Stimulated activated memory B cell treated with anti-CD40 and anti-IgM and Interleukin-4, amounts not matched to agents 10 μg/mL and 1 μg/mL and 100 μg/mL, for 72 hours (primary cell): ENCODE results near the gene ZNF518A.

ENCODE experiments used
- ATAC-seq: fragments of 150-1000 bp; cut with Tn5 transposase; 2 replicates; pipeline ENCODE4 v1.10.0; 2021
- H3K27ac Mint-ChIP-seq: one replicate; pipeline ENCODE4 v1.8.0; 2022; ENCODE audit warnings: mild to moderate bottlenecking, mixed read lengths
- H3K27me3 Mint-ChIP-seq: one replicate; pipeline ENCODE4 v1.8.0; 2022; ENCODE audit warnings: mixed read lengths
- H3K36me3 Mint-ChIP-seq: one replicate; pipeline ENCODE4 v1.8.0; 2022; ENCODE audit warnings: mixed read lengths
- H3K4me1 Mint-ChIP-seq: one replicate; pipeline ENCODE4 v1.8.0; 2022; ENCODE audit warnings: mixed read lengths
- H3K4me3 Mint-ChIP-seq: one replicate; pipeline ENCODE4 v1.8.0; 2022; ENCODE audit warnings: mild to moderate bottlenecking, moderate library complexity, mixed read lengths
- H3K9me3 Mint-ChIP-seq: one replicate; pipeline ENCODE4 v1.8.0; 2022; ENCODE audit warnings: mixed read lengths

Gene ZNF518A

GRCh38 chr10:96124230-96125141, 5.6 kb upstream of the ZNF518A start:
- H3K36me3 Mint-ChIP-seq, result peaks cover 8% of the 10 kb centered on the region
- no peak overlapping the region for H3K4me3 Mint-ChIP-seq
- no peak for ATAC-seq
- no peaks in the 10 kb centered on the region for H3K4me1 Mint-ChIP-seq
- no peak overlapping the region for H3K27ac Mint-ChIP-seq
- no peaks in the 10 kb centered on the region for H3K9me3 Mint-ChIP-seq
- peaks cover 86% of the 10 kb centered on the region for H3K27me3 Mint-ChIP-seq

GRCh38 chr10:96125142-96125515, 5.0 kb upstream of the ZNF518A start:
- peaks cover 8% of the 10 kb centered on the region for H3K36me3 Mint-ChIP-seq
- H3K27ac Mint-ChIP-seq, result no peak overlapping the region
- H3K4me3 Mint-ChIP-seq, result no peak overlapping the region
- no peak for ATAC-seq
- no peaks in the 10 kb centered on the region for H3K9me3 Mint-ChIP-seq
- no peaks in the 10 kb centered on the region for H3K4me1 Mint-ChIP-seq
- peaks cover 80% of the 10 kb centered on the region for H3K27me3 Mint-ChIP-seq

GRCh38 chr10:96130326-96130995, 364 bp downstream of the ZNF518A start:
- Mint-ChIP-seq H3K9me3 (no peaks in the 10 kb centered on the region), H3K4me3 (peak overlapping the region; percentile 93), H3K27ac (peak overlapping the region; percentile 99), H3K4me1 (peaks cover 6% of the 10 kb centered on the region), H3K36me3 (peaks cover 21% of the 10 kb centered on the region), H3K27me3 (peaks cover 32% of the 10 kb centered on the region)
- ATAC-seq, result peak; percentile 89

- peaks cover 20% of the 10 kb centered on the region for H3K27me3 Mint-ChIP-seq
- H3K9me3 Mint-ChIP-seq, result no peaks in the 10 kb centered on the region
- H3K27ac Mint-ChIP-seq, result no peak overlapping the region
- ATAC-seq, result no peak
- H3K36me3 Mint-ChIP-seq, result peaks cover 27% of the 10 kb centered on the region
- H3K4me1 Mint-ChIP-seq, result peaks cover 6% of the 10 kb centered on the region
- H3K4me3 Mint-ChIP-seq, result no peak overlapping the region
Observed at GRCh38 chr10:96131621-96132020, 1.5 kb downstream of the ZNF518A start.

- no peak for ATAC-seq
Observed at GRCh38 chr10:96133135-96133534, 3.0 kb downstream of the ZNF518A start.

GRCh38 chr10:96136810-96137209, 6.7 kb downstream of the ZNF518A start:
- H3K27me3 Mint-ChIP-seq, result no peaks in the 10 kb centered on the region
- no peak overlapping the region for H3K27ac Mint-ChIP-seq
- H3K9me3 Mint-ChIP-seq, result no peaks in the 10 kb centered on the region
- peaks cover 19% of the 10 kb centered on the region for H3K4me1 Mint-ChIP-seq
- H3K36me3 Mint-ChIP-seq, result peaks cover 66% of the 10 kb centered on the region
- no peak for ATAC-seq
- H3K4me3 Mint-ChIP-seq, result no peak overlapping the region

More at GRCh38 chr10:96133135-96133534, 3.0 kb downstream of the ZNF518A start:
- Mint-ChIP-seq H3K36me3 (peaks cover 42% of the 10 kb centered on the region), H3K4me3 (no peak overlapping the region), H3K9me3 (no peaks in the 10 kb centered on the region), H3K27me3 (peaks cover 6% of the 10 kb centered on the region), H3K27ac (no peak overlapping the region), H3K4me1 (peaks cover 15% of the 10 kb centered on the region)

- Mint-ChIP-seq H3K4me1 (peaks cover 19% of the 10 kb centered on the region), H3K36me3 (peaks cover 68% of the 10 kb centered on the region), H3K27me3 (no peaks in the 10 kb centered on the region), H3K9me3 (no peaks in the 10 kb centered on the region), H3K4me3 (no peak overlapping the region), H3K27ac (no peak overlapping the region)
- ATAC-seq, result no peak
Observed at GRCh38 chr10:96137567-96137966, 7.5 kb downstream of the ZNF518A start.

GRCh38 chr10:96138102-96138501, 8.0 kb downstream of the ZNF518A start:
- no peaks in the 10 kb centered on the region for H3K27me3 Mint-ChIP-seq
- no peak overlapping the region for H3K27ac Mint-ChIP-seq
- peaks cover 19% of the 10 kb centered on the region for H3K4me1 Mint-ChIP-seq
- H3K36me3 Mint-ChIP-seq, result peaks cover 72% of the 10 kb centered on the region
- H3K9me3 Mint-ChIP-seq, result no peaks in the 10 kb centered on the region
- peak; percentile 51 for ATAC-seq
- no peak overlapping the region for H3K4me3 Mint-ChIP-seq

- Mint-ChIP-seq H3K36me3 (peaks cover 82% of the 10 kb centered on the region), H3K27me3 (no peaks in the 10 kb centered on the region), H3K27ac (no peak overlapping the region), H3K9me3 (no peaks in the 10 kb centered on the region), H3K4me1 (no peaks in the 10 kb centered on the region), H3K4me3 (no peak overlapping the region)
- ATAC-seq, result no peak
Observed at GRCh38 chr10:96152437-96152836, 22.3 kb downstream of the ZNF518A start.

- no peaks in the 10 kb centered on the region for H3K27me3 Mint-ChIP-seq
- H3K4me3 Mint-ChIP-seq, result no peak overlapping the region
- no peak for ATAC-seq
- H3K27ac Mint-ChIP-seq, result no peak overlapping the region
- H3K4me1 Mint-ChIP-seq, result no peaks in the 10 kb centered on the region
- H3K36me3 Mint-ChIP-seq, result peaks cover 82% of the 10 kb centered on the region
- H3K9me3 Mint-ChIP-seq, result no peaks in the 10 kb centered on the region
Observed at GRCh38 chr10:96153070-96153469, 23.0 kb downstream of the ZNF518A start.

- peaks cover 22% of the 10 kb centered on the region for H3K36me3 Mint-ChIP-seq
- ATAC-seq, result no peak
Observed at GRCh38 chr10:96165726-96166125, 35.6 kb downstream of the ZNF518A start.

GRCh38 chr10:96168546-96168945, 38.4 kb downstream of the ZNF518A start:
- Mint-ChIP-seq H3K27me3 (no peaks in the 10 kb centered on the region), H3K27ac (no peak overlapping the region), H3K4me3 (no peak overlapping the region), H3K4me1 (no peaks in the 10 kb centered on the region), H3K9me3 (peaks cover 36% of the 10 kb centered on the region), H3K36me3 (peaks cover 21% of the 10 kb centered on the region)
- no peak for ATAC-seq

More at GRCh38 chr10:96165726-96166125, 35.6 kb downstream of the ZNF518A start:
- H3K27ac Mint-ChIP-seq, result no peak overlapping the region
- H3K9me3 Mint-ChIP-seq, result peaks cover 23% of the 10 kb centered on the region
- H3K4me3 Mint-ChIP-seq, result no peak overlapping the region
- H3K27me3 Mint-ChIP-seq, result no peaks in the 10 kb centered on the region
- no peaks in the 10 kb centered on the region for H3K4me1 Mint-ChIP-seq

GRCh38 chr10:96170230-96170629, 40.1 kb downstream of the ZNF518A start:
- Mint-ChIP-seq H3K27me3 (peaks cover 10% of the 10 kb centered on the region), H3K36me3 (peaks cover 12% of the 10 kb centered on the region), H3K27ac (no peak overlapping the region), H3K4me3 (no peak overlapping the region), H3K9me3 (peaks cover 39% of the 10 kb centered on the region), H3K4me1 (no peaks in the 10 kb centered on the region)
- ATAC-seq, result no peak

GRCh38 chr10:96172666-96173065, 42.6 kb downstream of the ZNF518A start:
- H3K4me1 Mint-ChIP-seq, result no peaks in the 10 kb centered on the region
- peaks cover 6% of the 10 kb centered on the region for H3K36me3 Mint-ChIP-seq
- H3K27ac Mint-ChIP-seq, result no peak overlapping the region
- ATAC-seq, result no peak
- peaks cover 36% of the 10 kb centered on the region for H3K9me3 Mint-ChIP-seq
- no peak overlapping the region for H3K4me3 Mint-ChIP-seq
- H3K27me3 Mint-ChIP-seq, result peaks cover 10% of the 10 kb centered on the region

GRCh38 chr10:96176985-96177384, 46.9 kb downstream of the ZNF518A start:
- no peaks in the 10 kb centered on the region for H3K4me1 Mint-ChIP-seq
- peaks cover 10% of the 10 kb centered on the region for H3K27me3 Mint-ChIP-seq
- no peaks in the 10 kb centered on the region for H3K36me3 Mint-ChIP-seq
- H3K4me3 Mint-ChIP-seq, result no peak overlapping the region
- H3K9me3 Mint-ChIP-seq, result peaks cover 39% of the 10 kb centered on the region
- no peak overlapping the region for H3K27ac Mint-ChIP-seq
- no peak for ATAC-seq

GRCh38 chr10:96188421-96188820, 58.3 kb downstream of the ZNF518A start:
- ATAC-seq, result no peak
- Mint-ChIP-seq H3K27me3 (no peaks in the 10 kb centered on the region), H3K27ac (no peak overlapping the region), H3K4me3 (no peak overlapping the region), H3K4me1 (no peaks in the 10 kb centered on the region), H3K36me3 (peaks cover 48% of the 10 kb centered on the region), H3K9me3 (peaks cover 41% of the 10 kb centered on the region)
